NCI-H510A treated with DMSO at 0.1 percent for 48 hours (cell line): ENCODE results near the gene CDH3.

Experiments
- DNase-seq: peaks from one replicate; lab custom pipeline; 2025; lab: John Stamatoyannopoulos, UW

Gene CDH3

DNA sequence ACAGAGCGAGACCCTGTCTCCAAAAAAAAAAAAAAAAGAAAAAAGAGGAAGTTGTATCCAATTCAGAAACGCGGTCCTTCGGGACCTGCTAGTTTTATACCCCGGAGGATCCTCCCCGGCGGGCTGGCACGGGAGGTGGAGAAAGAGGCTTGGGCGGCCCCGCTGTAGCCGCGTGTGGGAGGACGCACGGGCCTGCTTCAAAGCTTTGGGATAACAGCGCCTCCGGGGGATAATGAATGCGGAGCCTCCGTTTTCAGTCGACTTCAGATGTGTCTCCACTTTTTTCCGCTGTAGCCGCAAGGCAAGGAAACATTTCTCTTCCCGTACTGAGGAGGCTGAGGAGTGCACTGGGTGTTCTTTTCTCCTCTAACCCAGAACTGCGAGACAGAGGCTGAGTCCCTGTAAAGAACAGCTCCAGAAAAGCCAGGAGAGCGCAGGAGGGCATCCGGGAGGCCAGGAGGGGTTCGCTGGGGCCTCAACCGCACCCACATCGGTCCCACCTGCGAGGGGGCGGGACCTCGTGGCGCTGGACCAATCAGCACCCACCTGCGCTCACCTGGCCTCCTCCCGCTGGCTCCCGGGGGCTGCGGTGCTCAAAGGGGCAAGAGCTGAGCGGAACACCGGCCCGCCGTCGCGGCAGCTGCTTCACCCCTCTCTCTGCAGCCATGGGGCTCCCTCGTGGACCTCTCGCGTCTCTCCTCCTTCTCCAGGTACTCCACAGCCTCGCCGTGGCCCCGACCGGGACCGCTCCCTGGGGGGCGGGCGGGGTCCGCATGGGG is at the start of gene CDH3:
TSS of gene CDH3 (plus strand) at position 596 of the 779 bp plus-strand sequence. CDS start at position 666, 70 bp downstream.
- DNase-seq = peak; percentile 70

DNA sequence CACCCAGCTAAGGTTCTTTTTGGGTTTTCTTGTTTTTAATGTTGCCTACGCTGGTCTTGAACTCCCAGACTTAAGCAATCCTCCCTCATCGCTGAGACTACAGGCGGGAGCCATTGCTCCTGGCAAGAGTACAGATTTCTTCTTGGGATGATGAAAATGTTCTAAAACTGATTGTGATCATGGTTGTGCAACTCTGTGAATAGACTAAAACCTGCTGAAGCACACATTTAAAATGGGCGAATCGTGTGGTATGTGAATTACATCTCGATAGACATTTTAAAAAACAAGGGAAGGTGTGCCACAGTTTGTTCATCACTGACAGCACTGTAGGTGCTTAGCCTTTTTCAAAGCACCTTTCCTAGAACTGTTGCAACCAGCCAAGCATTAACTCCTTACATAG is 48.8 kb upstream of the CDH3 start:
- DNase-seq = no peak

DNA sequence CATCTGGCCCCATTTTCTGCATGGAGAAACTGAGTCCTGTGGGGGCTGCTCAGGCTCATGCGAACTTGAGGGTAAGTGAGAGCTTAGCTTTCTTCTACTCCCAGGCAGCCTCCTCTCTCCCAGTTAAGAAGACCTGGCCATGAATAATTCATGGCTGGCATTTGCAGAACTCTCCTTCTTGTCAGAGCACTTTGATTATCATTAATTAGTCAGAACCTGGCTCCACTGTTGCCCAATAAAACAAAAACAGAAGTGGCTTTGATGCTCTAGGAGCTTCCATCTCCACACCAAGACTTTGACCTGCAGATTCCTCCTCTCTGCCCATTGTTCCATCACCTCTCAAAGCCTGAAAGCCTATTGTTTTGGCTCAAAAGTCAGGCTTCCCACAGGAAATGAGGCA is 45.5 kb upstream of the CDH3 start:
- DNase-seq = no peak

DNA sequence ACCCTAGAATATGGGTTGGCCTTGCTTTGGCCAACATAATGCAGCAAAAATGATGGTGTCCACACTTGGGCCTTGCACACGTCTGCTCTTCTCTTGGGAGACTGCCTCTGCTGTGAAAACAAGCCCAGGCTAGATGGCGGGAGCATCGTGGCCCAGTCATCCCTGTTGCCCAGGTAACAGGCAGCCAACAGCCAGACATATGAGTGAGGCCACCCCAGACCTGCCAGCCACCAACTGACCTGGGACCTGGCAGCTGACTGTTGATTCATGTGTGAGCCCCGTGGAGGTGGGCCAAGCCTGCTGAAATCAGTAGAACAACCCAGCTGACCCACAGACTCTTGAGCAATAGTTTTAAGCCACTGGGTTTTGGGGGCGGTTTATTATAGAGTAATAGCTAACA is 39.4 kb upstream of the CDH3 start:
- DNase-seq = no peak

DNA sequence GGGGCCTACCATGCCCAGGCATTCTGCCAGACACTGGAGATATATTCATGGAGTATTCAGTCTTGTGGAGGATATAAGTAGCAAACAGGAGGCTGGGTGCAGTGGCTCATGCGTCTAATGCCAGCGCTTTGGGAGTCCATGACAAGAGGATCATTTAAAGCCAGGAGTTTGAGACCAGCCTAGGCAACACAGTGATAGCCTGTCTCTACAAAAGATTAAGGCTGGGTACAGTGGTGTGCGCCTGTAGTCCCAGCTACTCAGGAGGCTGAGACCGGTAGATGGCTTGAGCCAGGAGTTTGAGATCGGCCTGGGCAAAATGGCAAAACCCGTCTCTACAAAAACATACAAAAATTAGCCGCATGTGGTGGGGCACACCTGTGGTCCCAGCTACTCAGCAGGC is 37.7 kb upstream of the CDH3 start:
- no peak for DNase-seq

DNA sequence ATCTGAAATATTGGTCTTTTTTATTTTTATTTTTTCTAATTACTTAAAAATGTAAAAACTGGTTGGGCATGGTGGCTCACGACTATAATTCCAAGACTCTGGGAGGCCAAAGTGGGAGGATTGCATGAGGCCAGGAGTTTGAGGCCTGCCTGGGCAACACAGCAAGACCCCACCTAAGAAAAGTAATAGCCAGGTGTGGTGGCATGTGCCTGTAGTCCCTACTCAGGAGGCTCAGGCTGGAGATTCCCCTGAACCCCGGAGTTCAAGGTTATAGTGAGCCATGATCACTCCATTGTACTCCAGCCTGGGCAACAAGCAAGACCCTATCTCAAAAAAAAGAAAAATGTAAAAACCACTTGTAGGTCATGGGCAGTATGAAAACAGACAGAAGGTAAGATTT is 36.8 kb upstream of the CDH3 start:
- DNase-seq = no peak

DNA sequence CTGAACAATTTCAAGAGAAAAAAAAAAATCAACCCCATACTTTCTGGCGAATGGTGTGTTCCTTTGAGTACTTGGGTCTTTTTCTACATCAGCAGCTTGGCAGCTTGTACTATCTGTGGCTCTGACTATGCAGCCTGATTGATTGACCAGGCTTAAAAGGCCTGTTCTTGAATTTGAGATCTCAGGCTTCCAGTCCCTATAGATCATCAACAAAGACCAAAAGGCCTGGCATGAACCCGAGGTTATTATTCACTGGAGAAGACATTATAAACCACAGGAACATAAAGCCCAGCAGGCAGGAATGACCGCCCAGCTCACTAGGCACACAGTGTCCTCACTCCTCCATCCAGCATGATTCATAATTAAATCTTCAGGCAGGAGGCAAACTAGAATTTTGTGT is 32.1 kb upstream of the CDH3 start:
- no peak for DNase-seq

DNA sequence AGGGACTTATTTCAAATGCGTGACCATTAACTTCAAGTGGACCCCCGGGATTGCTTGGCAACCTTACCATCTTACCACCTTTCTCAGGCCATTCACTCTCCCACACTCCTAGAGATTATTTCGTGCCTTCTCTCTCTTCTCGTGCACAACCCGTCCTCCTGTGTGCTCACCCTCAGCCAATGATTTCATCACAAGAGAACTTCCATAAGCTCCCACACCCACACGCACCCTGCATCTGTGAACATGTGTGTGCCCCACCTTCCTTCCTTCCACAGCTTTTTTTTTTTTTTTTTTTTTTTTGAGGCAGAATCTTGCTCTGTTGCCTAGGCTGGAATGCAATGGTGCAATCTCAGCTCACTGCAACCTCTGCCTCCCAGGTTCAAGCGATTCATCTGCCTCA is 27.4 kb upstream of the CDH3 start:
- no peak for DNase-seq

DNA sequence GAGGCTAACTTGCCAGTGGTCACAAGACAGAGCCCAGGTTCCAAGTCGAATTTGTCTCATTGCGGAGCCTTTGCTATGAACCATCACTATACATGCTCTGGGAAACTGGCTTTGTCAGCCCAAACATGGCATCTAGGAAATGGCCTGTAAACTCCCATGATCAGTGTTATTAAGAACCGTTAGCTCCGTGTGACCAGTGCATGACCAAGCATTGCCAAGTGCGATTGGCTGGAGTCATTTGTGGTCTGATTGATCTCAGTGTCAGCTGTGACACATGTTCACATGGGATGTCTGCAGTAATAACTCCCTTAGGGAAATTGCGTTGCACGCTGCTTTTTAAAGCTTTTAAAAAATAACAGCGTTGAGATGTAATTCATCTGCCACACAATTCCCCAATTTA is 18.6 kb upstream of the CDH3 start:
- no peak for DNase-seq

DNA sequence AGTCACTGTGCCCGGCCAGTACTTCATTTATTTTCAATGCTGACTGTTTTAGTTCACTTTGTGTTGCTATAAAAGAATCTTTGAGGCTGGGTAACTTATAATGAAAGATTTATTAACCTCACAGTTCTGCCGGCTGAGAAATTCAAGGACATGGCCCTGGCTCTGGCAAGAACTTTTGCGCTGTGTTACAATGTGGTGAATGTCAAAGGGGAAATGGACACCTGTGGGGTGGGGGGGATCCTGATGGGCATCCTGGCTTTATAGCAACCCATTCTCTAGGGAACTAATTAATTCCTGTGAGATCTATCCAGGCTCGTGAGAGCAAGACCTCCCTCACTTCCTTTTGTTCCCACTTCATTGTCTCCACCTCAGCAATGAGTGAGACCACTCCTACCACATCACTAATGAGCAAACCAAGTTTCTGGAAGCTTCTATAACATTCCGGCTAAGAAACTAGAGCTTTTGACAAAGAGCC is 17.1 kb upstream of the CDH3 start:
- no peak for DNase-seq

DNA sequence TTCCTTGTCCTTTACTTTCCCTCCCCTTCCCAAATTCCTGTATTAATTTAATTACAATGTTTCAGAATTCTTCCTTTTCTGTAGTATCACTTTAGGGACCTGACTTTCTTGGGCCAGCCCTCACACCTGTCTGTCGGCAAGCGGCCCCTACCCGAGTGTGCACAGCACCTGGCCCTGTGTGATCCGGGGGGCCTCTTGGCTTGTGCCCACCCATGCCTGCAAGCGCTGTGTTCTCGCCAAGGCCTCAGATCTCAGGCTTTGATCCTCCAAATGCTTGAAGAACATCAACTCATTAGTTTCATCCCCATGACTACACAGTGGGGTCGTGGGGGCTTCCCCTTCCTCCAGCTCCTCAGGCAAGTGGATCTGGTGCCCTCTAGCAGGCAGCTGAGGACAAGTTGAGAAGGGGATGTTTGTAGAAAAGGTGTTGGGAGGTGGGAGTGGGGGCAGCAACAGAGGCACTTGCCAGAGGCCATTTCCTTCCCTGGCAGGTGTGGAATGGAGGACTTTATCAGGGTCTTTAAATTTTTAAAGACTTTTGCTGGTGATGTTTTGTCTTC is 15.7 kb upstream of the CDH3 start:
- no peak for DNase-seq

DNA sequence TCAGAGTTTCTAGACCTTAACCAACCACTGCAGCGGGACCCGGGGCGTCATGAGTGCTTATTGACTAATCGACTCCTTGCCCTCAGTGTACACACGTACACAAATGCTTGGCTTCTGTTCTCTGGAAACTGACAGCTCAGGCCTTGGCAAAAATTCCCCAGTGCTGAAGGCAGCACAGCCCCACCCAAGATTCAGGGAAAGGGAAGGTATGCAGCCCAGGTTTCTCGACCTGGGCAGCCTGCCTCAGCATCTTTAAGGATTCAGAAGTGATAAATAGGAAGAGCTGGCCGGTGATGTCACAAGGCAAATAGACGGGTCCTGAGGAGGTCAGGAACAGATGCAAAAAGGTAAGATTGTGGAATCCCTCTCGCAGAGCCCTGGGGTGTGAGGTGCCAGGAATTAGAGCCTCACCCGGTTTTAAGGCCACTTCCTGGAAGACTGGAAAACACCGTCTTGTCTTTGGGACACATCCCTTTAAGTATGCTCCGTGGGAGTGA is 9.0 kb upstream of the CDH3 start:
- no peak for DNase-seq

DNA sequence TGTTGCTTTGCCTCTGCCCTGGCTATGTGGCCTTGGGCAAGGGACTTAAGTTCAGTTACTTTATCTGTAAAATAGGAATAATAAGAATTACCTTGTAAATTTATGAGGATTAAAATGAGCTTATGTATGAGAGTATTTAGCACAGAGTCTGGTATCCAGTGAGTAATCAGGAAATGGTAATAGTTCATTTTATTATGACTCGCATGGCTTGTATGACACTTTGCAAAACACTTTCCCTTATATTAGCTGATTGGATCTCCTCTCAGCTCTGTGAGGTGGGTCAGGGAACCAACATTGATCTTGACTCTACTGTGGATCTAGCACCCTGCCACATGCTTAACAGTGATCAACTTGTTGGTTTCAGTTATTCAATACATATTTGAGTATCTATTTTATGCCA is 8.3 kb upstream of the CDH3 start:
- no peak for DNase-seq

DNA sequence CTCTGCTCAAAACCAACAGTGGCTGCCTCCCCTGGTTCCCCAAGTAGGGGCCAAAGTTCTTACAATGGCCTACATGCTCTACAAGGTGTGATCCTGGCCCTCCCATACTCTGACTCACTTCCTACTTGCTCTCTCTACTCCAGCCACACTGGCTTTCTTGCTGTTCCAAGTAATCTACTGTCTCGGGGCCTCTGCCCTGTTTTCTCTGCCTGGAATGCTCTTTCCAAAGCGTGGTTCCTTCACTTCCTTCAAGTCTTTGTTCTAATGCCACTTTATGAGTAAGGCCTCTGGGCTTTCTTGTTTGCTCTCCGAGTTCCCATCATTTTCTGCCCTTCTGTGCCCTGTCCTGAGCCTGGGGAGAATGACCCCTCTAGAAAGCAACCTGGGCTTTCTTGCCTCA is 4.1 kb upstream of the CDH3 start:
- no peak for DNase-seq

DNA sequence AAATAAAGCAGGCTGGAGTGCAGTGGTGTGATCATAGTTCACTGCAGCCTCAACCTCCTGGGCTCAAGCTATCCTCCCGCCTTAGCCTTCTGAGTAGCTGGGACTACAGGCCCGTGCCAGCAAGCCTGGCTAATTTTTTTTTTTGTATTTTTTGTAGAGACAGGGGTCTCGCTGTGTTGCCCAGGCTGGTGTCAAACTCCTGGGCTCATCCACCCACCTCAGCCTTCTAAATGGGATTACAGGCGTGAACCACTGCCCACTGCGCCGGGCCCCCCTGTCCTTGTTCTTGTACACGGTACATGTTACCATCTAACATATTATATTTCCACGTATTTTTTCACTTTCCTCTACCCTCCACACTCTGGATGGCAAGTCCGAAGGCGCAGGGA is 3.1 kb upstream of the CDH3 start:
- DNase-seq = no peak

DNA sequence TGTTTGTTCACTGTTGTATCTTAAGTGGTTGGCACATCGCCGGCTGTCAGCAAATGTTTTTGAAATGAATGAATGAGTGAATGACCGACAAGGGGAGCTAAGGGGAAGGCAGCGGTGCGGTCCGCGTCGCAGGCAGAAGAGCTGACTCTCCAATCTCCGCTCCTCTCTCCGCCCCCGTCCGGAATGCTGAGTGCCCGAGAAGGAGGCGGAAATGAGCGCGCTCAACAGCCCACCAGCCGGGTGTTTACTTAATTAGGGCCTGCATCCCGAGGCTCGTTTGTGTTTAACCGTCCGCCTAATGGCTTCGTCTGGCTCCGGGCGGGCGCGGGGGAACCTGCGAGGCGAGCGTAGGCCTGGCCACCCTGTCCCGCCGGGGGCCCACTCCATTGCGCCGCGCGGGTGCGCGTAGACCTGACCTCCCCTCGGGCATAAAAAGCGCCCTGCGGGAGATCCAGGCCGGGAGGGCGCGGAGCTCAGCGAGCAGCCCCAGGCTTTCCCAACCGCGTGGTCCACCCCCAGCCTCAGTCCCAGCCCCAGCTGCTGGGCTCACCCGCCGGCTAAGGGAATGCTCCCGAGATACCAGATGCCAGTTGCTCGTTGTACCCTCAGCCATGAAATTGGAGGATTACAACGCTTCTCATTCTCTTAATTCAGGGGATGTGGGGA is 2.5 kb upstream of the CDH3 start:
- peak; percentile 29 for DNase-seq

DNA sequence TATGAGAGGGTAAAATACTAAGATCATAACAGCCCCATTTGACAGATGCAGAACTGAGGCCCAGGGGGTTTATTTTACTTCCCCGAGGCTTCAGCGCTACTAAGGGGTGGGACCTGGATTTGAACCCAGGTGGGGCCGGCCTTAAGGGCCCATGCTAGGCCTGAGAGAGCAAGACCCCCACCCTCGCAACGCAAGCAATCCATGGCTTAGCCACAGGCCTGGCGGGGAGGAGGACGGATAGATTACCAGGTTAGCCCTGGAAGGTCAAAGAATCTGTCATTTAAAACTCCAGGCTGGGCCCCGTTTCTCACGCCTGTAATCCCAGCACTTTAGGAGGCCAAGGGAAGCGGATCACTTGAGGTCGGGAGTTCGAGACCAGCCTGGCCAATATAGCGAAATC is 1.9 kb upstream of the CDH3 start:
- no peak for DNase-seq

DNA sequence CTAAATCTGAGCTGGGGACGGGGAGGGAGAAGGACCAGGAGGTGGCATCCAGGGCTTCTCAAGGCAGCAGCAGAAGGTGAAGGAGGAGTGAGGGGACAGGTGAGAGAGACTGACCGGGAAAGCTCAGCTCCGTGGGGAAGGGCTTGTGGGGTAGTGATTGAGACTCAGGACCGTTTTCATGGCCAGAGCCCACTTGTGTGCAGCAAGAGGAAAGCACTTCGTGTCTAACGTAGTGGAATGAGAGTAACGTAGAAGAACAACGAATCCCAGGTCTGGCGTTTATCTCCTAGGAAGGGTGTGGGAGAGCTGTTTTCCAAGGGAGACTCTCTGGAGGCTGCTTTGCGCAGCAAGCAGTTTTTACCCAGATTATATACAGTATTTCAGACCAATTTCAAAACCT is 1.3 kb upstream of the CDH3 start:
- DNase-seq = no peak

DNA sequence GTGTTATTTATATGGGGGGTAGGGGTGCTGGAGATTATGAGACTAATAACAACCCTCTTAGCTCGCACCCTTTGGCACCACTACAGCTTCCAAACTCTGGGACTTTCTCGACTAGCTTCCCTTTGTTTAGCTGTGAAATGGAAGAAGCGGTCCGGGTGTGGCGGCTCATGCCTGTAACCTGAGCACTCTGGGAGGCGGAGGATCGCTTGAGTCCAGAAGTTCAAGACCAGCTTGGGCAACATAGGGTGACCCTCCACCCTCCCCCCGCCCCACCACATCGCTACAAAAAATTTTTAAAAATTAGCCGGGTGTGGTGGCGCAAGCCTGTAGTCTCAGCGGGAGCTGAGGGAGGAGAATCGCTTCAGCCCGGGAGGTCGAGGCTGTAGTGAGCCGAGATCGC is 814 bp upstream of the CDH3 start:
- no peak for DNase-seq

DNA sequence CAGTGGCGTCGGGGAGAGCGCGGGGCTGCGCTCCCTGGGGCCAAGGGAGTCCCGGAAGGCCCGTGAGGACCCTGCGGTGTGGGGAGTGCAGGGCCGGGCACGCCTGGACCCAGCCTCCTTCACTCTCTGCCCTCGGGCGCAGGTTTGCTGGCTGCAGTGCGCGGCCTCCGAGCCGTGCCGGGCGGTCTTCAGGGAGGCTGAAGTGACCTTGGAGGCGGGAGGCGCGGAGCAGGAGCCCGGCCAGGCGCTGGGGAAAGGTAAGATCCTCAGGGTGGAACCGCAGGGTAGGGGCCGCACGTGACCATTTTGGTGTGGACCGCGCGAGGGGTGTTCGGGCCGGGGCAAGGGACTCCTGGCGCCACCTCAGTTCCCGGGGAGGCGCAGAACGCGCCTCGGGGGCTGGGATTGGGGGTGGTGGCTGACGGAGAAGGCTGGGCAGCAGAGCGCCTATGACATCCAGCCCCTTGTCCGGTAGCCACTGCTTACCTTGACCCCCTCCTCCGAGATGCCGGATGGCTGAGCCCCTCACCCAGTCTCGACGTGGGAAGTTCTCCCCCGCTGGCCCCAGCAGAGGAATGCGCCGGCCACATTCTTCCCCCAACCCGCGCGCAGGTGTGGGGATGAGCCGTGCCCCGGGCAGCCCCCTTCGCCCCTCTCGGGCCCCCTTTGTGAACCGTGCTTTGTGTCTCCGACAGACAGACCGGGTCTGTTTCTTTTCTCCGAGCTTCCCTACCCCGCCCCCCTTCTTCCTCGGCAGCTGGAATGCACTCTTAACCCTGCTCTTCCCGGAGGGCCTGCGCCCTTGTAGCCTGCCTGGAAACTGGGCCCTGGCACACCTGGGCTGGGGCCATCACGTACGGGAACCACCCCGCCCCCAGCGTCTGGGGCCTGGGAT is 631 bp downstream of the CDH3 start:
- no peak for DNase-seq

DNA sequence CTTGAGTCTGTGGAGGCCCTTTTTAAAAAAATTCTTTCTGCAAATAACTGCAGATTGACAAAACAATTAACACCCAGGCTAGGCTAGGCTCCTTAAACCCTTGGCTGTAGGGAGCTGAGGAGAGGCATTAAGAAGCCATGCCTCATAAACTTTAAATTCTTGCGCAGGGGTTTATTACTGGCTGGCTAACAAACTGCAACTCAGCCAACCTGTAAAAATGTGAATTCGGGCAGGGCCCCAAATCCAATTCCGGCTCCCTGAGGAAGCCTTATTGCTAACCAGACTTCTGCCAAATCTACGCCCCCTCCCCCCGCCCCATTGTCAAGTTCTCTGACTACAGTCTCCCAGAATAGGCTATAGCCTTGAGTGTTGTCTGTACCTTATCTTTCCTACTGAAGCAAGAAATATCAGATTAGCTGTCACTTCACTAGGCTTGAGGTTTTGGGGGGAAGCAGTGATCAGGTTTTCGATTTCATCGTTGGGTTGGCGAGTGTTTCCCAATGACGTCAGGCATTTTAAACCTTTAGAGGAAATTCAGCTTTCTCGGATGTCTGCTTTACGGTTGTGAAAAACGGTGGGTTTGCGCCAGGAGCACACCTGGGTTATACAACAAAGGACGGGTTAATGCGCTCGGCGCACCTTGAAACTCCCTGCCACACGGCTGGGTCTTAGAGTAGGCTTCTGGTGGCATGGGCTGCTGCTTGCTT is 2.0 kb downstream of the CDH3 start:
- DNase-seq = no peak

DNA sequence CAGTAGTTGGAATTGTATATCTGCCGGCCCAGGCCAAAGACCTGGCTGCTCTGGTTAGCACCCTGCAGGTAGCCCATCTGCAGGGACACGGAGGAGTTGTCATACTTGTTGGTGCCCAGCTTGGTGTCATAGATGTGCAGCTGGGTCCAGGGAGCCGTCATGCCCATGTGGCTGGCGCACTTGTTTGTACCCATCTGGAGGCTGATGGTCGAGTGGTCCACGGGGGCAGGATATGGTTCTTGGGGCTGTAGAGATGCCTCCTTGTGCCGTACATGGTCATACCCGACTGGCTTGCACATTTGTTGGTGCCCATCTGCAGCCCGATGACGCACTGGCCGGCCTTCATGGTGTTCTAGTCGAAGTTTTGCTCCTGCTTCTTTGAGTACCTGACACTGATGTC is 6.0 kb downstream of the CDH3 start:
- DNase-seq = no peak
